HUES48 (cell line): ENCODE results near the gene GIMAP8.
"Not testable (repeated sequence)": the region's sequence is repeated elsewhere in the genome, so short reads cannot be mapped to it uniquely, and the experiment has no call there.

Experiments
- H3K27ac ChIP-seq: one replicate; pipeline ENCODE4 v1.7.0; 2013; ENCODE audit warnings: low read depth, low read length, inconsistent platforms
- H3K27me3 ChIP-seq: 2 replicates; pipeline ENCODE4 v1.6.1; 2013; ENCODE audit warnings: mild to moderate bottlenecking, low read length; ENCODE audit not compliant: control insufficient read depth, insufficient read depth
- H3K36me3 ChIP-seq: 2 replicates; pipeline ENCODE4 v1.6.1; 2013; ENCODE audit warnings: low read length; ENCODE audit not compliant: control insufficient read depth, insufficient read depth
- H3K4me1 ChIP-seq: 2 replicates; pipeline ENCODE4 v1.6.1; 2013; ENCODE audit warnings: mild to moderate bottlenecking, low read length; ENCODE audit not compliant: control insufficient read depth, insufficient read depth
- H3K4me3 ChIP-seq: 2 replicates; pipeline ENCODE4 v1.5.1; 2013; ENCODE audit warnings: mild to moderate bottlenecking, low read depth, low read length
- H3K9ac ChIP-seq: 2 replicates; pipeline ENCODE4 v1.6.1; 2013; ENCODE audit warnings: mild to moderate bottlenecking, low read depth, low read length, moderate library complexity
- H3K9me3 ChIP-seq: 2 replicates; pipeline ENCODE4 v1.6.1; 2013; ENCODE audit warnings: low read length; ENCODE audit not compliant: control insufficient read depth, insufficient read depth

The GIMAP8 gene

DNA sequence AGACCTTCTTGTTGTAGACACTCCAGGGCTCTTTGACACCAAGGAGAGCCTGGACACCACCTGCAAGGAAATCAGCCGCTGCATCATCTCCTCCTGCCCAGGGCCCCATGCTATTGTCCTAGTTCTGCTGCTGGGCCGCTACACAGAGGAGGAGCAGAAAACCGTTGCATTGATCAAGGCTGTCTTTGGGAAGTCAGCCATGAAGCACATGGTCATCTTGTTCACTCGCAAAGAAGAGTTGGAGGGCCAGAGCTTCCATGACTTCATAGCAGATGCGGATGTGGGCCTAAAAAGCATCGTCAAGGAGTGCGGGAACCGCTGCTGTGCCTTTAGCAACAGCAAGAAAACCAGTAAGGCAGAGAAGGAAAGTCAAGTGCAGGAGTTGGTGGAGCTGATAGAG lies 69.7 kb downstream of the GIMAP8 start:
- H3K27ac ChIP-seq, result no peak overlapping the region
- peaks cover 16% of the 10 kb centered on the region for H3K4me1 ChIP-seq
- H3K9me3 ChIP-seq, result no peaks in the 10 kb centered on the region; the same call in 1 of the 2 replicates
- H3K27me3 ChIP-seq, result no peaks in the 10 kb centered on the region; the same call in 1 of the 2 replicates
- no peaks in the 10 kb centered on the region for H3K36me3 ChIP-seq
- no peak overlapping the region for H3K9ac ChIP-seq
- no peak overlapping the region for H3K4me3 ChIP-seq

DNA sequence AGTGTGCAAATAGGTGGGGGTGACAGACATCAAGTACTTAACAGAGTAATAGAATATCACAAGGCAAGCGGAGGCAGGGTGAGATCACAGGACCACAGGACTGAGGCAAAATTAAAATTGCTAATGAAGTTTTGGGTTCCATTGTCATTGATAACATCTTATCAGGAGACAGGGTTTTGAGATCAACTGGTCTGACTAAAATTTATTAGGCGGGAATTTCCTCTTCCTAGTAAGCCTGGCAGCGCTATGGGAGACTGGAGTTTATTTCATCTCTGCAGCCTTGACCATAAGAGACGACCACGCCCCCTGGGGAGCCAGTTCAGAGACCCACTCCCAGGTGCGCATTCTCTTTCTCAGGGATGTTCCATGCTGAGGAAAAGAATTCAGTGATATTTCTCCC lies 72.5 kb downstream of the GIMAP8 start:
- H3K4me3 ChIP-seq, result peak overlapping the region; percentile 5; the same call in 1 of the 2 replicates
- H3K4me1 ChIP-seq, result peaks cover 16% of the 10 kb centered on the region
- not testable (repeated sequence) for H3K9ac ChIP-seq, H3K27me3 ChIP-seq, H3K9me3 ChIP-seq, H3K36me3 ChIP-seq
- peak overlapping the region; percentile 47 for H3K27ac ChIP-seq

DNA sequence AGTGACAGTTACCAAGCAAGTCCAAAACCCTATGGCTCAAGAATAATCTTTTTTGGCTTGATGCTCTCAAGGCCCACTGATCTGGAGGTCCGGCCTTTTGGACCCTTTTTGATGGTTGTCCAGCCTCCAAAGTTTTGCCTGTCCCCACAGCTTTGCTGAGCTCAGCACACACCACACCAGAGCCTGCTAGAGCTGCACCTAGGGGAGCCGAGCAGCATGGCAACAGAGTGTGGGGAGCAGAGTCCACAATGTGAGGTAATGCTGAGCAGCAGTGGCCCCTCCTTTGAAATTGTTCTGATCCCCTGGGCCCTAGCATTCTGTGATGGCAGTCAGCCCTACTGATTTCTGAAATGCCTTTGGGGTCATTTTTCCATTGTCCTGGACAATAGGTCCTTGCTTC lies 73.6 kb downstream of the GIMAP8 start:
- Histone ChIP-seq H3K4me3 (no peak overlapping the region), H3K4me1 (peaks cover 16% of the 10 kb centered on the region), H3K27me3 (no peaks in the 10 kb centered on the region; the same call in 1 of the 2 replicates), H3K9ac (no peak overlapping the region), H3K36me3 (no peaks in the 10 kb centered on the region), H3K27ac (no peak overlapping the region), H3K9me3 (no peaks in the 10 kb centered on the region; the same call in 1 of the 2 replicates)
